A549 (cell line): Measurements from ENCODE around the gene HRG.

ENCODE experiments used
- POLR2A ChIP-seq: IDR thresholded peaks from 2 replicates; pipeline ENCODE4 v1.6.1; 2012; ENCODE audit warnings: mild to moderate bottlenecking, low read length
- RFX5 ChIP-seq: fragments of 450-650 bp; IDR thresholded peaks from 2 replicates; pipeline ENCODE4 v1.7.1; 2014; ENCODE audit warnings: antibody characterized with exemption, mild to moderate bottlenecking, moderate library complexity
- TF ChIP-seq, protein P1 (sequence below): fragments of >200 bp; sonication (Bioruptor Twin); formaldehyde crosslinking; IDR thresholded peaks from 3 replicates; pipeline ENCODE4 v1.5.1; 2016
- TF ChIP-seq, protein P2 (sequence below): IDR thresholded peaks from 2 replicates; pipeline ENCODE4 v1.6.1; 2012
- TF ChIP-seq, protein P3 (sequence below): fragments of 250-450 bp; sonication (Bioruptor Pico); IDR thresholded peaks from 2 replicates; pipeline ENCODE4 v1.5.0; 2021; ENCODE audit warnings: mild to moderate bottlenecking, moderate library complexity, borderline replicate concordance

DNA sequence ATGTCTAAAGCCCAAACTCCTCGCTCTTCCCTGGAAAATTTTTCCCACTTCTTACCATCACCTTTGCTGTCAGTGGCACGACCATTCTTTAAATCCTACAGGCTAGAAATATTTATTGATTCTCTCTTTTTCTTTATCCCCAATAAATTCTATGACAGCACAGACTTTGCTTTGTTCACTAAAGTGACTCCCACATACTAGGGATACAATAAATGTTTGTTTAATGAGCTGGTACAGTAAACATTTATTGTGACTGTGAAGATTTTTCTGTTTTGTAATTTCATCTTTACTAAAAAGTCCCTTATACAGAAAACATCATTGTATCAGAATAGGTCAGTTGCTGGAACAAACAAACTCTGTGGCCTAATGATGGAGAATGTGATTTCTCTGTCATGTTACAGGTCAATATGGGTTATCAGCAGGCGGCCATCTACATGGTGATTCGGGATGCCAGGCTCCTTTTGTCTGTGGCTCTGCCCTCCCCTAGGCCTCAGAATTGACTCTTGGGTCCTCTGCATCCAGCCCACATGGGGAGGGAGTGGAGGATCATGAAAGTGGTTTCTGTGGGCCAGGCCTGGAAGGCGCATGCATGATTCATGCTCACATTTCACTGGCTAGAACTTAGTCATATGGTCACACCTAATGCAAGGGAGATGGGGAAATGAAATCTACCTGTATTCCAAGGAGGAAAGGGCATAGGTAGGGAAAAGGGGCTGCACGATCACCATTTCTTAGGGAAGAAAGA lies 28.6 kb downstream of the HRG start:
- TF ChIP-seq, protein P1, sequence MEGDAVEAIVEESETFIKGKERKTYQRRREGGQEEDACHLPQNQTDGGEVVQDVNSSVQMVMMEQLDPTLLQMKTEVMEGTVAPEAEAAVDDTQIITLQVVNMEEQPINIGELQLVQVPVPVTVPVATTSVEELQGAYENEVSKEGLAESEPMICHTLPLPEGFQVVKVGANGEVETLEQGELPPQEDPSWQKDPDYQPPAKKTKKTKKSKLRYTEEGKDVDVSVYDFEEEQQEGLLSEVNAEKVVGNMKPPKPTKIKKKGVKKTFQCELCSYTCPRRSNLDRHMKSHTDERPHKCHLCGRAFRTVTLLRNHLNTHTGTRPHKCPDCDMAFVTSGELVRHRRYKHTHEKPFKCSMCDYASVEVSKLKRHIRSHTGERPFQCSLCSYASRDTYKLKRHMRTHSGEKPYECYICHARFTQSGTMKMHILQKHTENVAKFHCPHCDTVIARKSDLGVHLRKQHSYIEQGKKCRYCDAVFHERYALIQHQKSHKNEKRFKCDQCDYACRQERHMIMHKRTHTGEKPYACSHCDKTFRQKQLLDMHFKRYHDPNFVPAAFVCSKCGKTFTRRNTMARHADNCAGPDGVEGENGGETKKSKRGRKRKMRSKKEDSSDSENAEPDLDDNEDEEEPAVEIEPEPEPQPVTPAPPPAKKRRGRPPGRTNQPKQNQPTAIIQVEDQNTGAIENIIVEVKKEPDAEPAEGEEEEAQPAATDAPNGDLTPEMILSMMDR, result no peak
- TF ChIP-seq, protein P2, sequence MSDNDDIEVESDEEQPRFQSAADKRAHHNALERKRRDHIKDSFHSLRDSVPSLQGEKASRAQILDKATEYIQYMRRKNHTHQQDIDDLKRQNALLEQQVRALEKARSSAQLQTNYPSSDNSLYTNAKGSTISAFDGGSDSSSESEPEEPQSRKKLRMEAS, result no peak
- TF ChIP-seq, protein P3, sequence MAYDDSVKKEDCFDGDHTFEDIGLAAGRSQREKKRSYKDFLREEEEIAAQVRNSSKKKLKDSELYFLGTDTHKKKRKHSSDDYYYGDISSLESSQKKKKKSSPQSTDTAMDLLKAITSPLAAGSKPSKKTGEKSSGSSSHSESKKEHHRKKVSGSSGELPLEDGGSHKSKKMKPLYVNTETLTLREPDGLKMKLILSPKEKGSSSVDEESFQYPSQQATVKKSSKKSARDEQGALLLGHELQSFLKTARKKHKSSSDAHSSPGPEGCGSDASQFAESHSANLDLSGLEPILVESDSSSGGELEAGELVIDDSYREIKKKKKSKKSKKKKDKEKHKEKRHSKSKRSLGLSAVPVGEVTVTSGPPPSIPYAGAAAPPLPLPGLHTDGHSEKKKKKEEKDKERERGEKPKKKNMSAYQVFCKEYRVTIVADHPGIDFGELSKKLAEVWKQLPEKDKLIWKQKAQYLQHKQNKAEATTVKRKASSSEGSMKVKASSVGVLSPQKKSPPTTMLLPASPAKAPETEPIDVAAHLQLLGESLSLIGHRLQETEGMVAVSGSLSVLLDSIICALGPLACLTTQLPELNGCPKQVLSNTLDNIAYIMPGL (CRISPR knock-in tag), result no peak
- TF ChIP-seq RFX5 (no peak), POLR2A (no peak)
